ENCODE results near the gene BIRC7. TPM values are rescaled to one million over a fixed set of nuclear protein-coding genes. Genes with fewer than 3 reads are reported as not detected.
"Not testable (repeated sequence)": the region's sequence is repeated elsewhere in the genome, so short reads cannot be mapped to it uniquely, and the experiment has no call there.

BIRC7 gene
- total and polyA plus RNA-seq, 2 of the 4 experiments (the other 2 are of a cell fraction) = not detected

- ATAC-seq (ENCODE audit: low read depth); H4K91ac ChIP-seq (ENCODE audit: insufficient read depth, low read depth, low read length); H2BK5ac ChIP-seq (ENCODE audit: low read depth, low read length, poor library complexity, severe bottlenecking); H3K79me1 ChIP-seq (ENCODE audit: low read depth in 1 of 2, low read length in 2 of 2); H3K14ac ChIP-seq (replicated peaks; ENCODE audit: low read depth, low read length); H2BK120ac ChIP-seq (ENCODE audit: low read depth, low read length); H2BK15ac ChIP-seq (ENCODE audit: low read depth, low read length); in situ Hi-C loops (cut with MboI; ENCODE audit: low sequenced_read_pairs); H4K20me1 ChIP-seq (ENCODE audit: insufficient read depth, low read length); H4K8ac ChIP-seq (ENCODE audit: low read depth in 2 of 2, low read length in 2 of 2); H3K4me3 ChIP-seq (ENCODE audit: insufficient read depth, low read depth, low read length); H3K4me2 ChIP-seq (ENCODE audit: low read depth, low read length); H2AFZ ChIP-seq (replicated peaks; ENCODE audit: low read length, poor library complexity); H2AK5ac ChIP-seq (ENCODE audit: low read depth, low read length); H3K4ac ChIP-seq (ENCODE audit: low read depth, low read length); H3K27ac ChIP-seq (ENCODE audit: insufficient read depth, low read length); H2BK20ac ChIP-seq (ENCODE audit: low read depth, low read length); H3K18ac ChIP-seq (ENCODE audit: low read depth, low read length); BruUV-seq (replicated peaks); POLR2A ChIA-PET (ENCODE audit: unreplicated experiment); H3K23ac ChIP-seq (ENCODE audit: low read depth, low read length); DNase-seq; dilution Hi-C loops (cut with HindIII; ENCODE audit: low sequenced_read_pairs, unreplicated experiment); H2AK9ac ChIP-seq (replicated peaks; ENCODE audit: low read depth, low read length, poor library complexity); H3K9me3 ChIP-seq (ENCODE audit: control insufficient read depth, insufficient read depth, low read length); H3K9ac ChIP-seq (ENCODE audit: low read depth, low read length); H3K4me1 ChIP-seq (ENCODE audit: control insufficient read depth, insufficient read depth, low read length); H3K9me1 ChIP-seq (ENCODE audit: insufficient read depth, low read length); H4K5ac ChIP-seq (ENCODE audit: low read depth, low read length); H3K36me3 ChIP-seq (ENCODE audit: control insufficient read depth, insufficient read depth, low read length); H3K56ac ChIP-seq (ENCODE audit: extremely low read depth, insufficient read depth, low read length): not testable (repeated sequence)
- WGBS, 2 experiments (ENCODE audit: extremely low coverage in 2 of 2, insufficient read length in 1 of 2) = no CpG with 5 or more reads among the region's 14 CpGs
- CTCF ChIA-PET = interaction anchor here (0.6 to 2.8 kb wide), 2 partner anchors 28 to 116 kb away, joined by 4 to 13 read pairs; no protein-coding TSS in a partner anchor
- intact Hi-C loops (cut with micrococcal nuclease) = loop anchor here (1.0 kb wide), 1 partner anchor 28 kb away; no protein-coding TSS in a partner anchor
- peaks cover 65% of the 10 kb centered on the region for H3K27me3 ChIP-seq (ENCODE audit: control insufficient read depth, insufficient read depth, low read length)
- TF ChIP-seq SMC3 (IDR thresholded peaks at IDR 0.05; ENCODE audit: low read depth, low read length) = peak; percentile 33
- TF ChIP-seq CTCF (conservative IDR thresholded peaks at IDR 0.05; ENCODE audit: low read depth, low read length) = peak; percentile 34
- peak; percentile 30 for TF ChIP-seq RAD21 (IDR thresholded peaks at IDR 0.05; ENCODE audit: low read length)
Measured at GRCh38 chr20:63251350-63251749, 15.6 kb downstream of the BIRC7 start.

Data from IMR-90 (cell line).